Right lobe of liver (tissue), 4 donors: ENCODE data around the gene HOXD9.

ENCODE experiments used
- POLR2A ChIP-seq: fragments of 450-650 bp; IDR thresholded peaks from one replicate; pipeline ENCODE4 v1.6.1; 2017; ENCODE audit warnings: antibody characterized with exemption, mild to moderate bottlenecking
- TF ChIP-seq, protein P1 (sequence below), 4 donors: fragments of 200-600 bp in 3 of 4; fragments of 450-650 bp in 1 of 4; IDR thresholded peaks; one replicate each; pipeline versions ENCODE4 v1.5.1 to v1.8.0; 2016 to 2022; ENCODE audit warnings: antibody characterized with exemption in 4 of 4, mild to moderate bottlenecking in 2 of 4
- donor health status: DM: no; HTN: no; CAD: no.
- donor health status: DM: no; HTN: no; CAD: no.
- donor health status: DM: no; HTN: yes; CAD: no.

DNA sequence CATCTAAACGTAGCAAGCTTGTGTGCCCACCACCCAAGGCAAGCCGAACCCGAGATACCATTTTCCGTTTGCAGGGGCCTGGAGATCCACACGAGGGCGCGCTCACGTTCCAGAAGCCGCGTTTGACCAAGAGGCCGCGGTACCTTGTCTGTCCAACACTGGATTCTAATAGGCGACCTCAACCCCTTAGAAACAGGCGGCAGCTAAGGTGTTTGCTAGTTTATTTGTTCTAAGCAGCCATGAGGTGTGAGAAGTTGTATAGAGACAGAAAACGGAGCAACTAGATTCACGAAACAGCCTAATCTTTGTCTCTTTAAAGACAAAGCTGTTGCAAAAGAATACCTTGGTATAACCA, 11.2 kb upstream of the HOXD9 start:
- TF ChIP-seq, protein P1, sequence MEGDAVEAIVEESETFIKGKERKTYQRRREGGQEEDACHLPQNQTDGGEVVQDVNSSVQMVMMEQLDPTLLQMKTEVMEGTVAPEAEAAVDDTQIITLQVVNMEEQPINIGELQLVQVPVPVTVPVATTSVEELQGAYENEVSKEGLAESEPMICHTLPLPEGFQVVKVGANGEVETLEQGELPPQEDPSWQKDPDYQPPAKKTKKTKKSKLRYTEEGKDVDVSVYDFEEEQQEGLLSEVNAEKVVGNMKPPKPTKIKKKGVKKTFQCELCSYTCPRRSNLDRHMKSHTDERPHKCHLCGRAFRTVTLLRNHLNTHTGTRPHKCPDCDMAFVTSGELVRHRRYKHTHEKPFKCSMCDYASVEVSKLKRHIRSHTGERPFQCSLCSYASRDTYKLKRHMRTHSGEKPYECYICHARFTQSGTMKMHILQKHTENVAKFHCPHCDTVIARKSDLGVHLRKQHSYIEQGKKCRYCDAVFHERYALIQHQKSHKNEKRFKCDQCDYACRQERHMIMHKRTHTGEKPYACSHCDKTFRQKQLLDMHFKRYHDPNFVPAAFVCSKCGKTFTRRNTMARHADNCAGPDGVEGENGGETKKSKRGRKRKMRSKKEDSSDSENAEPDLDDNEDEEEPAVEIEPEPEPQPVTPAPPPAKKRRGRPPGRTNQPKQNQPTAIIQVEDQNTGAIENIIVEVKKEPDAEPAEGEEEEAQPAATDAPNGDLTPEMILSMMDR (IDR thresholded peaks at IDR 0.05): peak; percentile 16 to 65 (median 52)
- TF ChIP-seq POLR2A: no peak
